Measurements from ENCODE around the gene CHN1. TPM values are rescaled to one million over a fixed set of nuclear protein-coding genes. Genes with fewer than 3 reads are reported as not detected.
A peak's percentile ranks its signal among the peaks of the same experiment; 100 is the strongest.

Gene CHN1
- total RNA-seq, 1 donor from 2014 or later: 61.0 TPM

DNA sequence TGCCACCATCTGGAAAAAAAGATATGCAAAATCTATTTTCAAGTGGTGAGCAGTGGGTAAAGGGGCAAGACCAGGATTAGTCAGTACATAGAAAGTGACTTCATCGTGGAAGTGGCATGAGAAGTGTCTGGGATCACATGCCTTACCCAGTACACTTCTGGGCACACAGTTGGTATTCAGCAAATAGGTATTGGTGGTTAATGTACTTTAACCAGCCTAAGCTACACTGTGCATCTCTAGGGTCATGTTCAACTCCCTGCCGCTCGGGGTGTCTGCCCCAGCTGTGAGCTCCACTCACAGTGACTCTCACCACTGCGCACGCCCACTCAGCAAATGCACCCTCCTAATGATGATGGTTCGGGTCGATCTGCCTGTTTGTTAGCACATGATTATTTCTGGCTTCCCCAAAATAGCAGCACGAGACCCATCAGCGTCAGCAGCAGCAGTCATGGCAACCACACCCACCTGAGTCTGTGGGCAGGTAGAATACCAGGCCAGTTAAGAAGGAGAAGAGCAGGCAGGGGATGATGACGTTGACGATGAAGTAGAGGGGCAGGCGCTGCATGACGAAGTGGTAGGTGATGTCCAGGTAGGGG is 252.0 kb downstream of the CHN1 start:
- Mint-ChIP-seq H3K4me1 (peaks cover 4% of the 10 kb centered on the region), H3K36me3 (ENCODE audit: low read depth) (no peaks in the 10 kb centered on the region), H3K4me3 (no peak overlapping the region), H3K27me3 (ENCODE audit: low read depth) (no peaks in the 10 kb centered on the region), H3K27ac (ENCODE audit: unreplicated experiment) (no peak overlapping the region), H3K9me3 (no peaks in the 10 kb centered on the region)
- TF ChIP-seq, protein P1, sequence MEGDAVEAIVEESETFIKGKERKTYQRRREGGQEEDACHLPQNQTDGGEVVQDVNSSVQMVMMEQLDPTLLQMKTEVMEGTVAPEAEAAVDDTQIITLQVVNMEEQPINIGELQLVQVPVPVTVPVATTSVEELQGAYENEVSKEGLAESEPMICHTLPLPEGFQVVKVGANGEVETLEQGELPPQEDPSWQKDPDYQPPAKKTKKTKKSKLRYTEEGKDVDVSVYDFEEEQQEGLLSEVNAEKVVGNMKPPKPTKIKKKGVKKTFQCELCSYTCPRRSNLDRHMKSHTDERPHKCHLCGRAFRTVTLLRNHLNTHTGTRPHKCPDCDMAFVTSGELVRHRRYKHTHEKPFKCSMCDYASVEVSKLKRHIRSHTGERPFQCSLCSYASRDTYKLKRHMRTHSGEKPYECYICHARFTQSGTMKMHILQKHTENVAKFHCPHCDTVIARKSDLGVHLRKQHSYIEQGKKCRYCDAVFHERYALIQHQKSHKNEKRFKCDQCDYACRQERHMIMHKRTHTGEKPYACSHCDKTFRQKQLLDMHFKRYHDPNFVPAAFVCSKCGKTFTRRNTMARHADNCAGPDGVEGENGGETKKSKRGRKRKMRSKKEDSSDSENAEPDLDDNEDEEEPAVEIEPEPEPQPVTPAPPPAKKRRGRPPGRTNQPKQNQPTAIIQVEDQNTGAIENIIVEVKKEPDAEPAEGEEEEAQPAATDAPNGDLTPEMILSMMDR (conservative IDR thresholded peaks at IDR 0.05): no peak
- DNase-seq (ENCODE audit: low read depth, low spot score): no peak

DNA sequence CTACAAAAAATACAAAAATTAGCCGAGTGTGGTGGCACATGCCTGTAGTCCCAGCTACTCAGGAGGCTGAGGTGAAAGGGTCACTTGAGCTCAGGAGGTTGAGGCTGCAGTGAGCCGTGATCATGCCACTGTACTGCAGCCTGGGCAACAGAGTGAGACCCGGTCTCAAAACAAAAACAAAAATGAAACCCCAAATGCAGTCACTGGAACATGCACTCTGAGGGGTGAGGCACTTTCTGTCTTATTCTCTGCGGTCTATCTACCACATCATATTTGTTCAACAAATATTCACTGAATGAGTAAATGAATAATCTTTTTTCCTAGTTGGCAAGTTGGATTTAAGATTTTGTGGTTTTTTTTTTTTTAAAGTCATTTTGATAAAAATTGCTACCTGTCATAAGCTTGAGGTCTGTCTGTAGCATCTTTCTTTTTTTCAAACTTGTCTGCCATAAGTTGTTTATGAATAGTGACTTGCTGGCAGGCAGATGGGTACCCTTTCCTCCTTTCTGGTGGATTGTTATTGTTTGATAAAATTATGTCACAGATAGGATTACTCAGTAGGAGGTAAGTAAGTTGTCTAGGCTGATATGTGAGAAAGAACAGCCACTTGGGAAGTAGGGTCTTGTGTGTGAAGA is 252.7 kb downstream of the CHN1 start:
- TF ChIP-seq, protein P1 (conservative IDR thresholded peaks at IDR 0.05): no peak
- no peaks in the 10 kb centered on the region for H3K9me3 Mint-ChIP-seq

DNA sequence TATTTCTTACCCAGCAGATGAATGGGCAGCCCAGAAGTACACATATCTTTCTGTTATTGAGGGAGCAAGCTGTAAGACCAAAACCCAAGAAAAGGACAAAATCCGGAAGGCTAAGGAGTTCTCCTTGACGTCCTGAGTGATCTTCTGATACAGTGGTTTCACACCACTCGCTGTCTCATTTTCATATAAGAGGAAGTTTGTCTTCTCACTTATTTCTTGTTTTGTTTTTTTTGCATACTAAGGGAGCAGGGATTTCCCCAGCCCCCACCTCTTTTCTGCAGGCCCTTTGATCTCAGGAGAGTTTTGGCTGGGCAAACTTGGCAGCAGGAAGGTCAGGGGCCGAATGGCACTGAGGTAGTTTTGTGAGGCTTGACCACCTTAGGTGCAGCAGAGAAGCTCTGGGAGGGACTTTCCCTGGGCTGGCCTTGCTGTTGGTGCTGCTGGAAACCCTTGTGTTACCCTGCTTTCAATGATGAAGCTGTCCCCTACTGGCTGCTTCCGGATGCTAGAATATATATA is 254.2 kb downstream of the CHN1 start:
- Mint-ChIP-seq H3K9me3 (no peaks in the 10 kb centered on the region), H3K27me3 (ENCODE audit: low read depth) (no peaks in the 10 kb centered on the region), H3K4me3 (no peak overlapping the region), H3K27ac (ENCODE audit: unreplicated experiment) (no peak overlapping the region), H3K36me3 (ENCODE audit: low read depth) (no peaks in the 10 kb centered on the region), H3K4me1 (peaks cover 4% of the 10 kb centered on the region)
- DNase-seq (ENCODE audit: low read depth, low spot score): no peak
- TF ChIP-seq, protein P1 (conservative IDR thresholded peaks at IDR 0.05): no peak

More for the DNA sequence above, 252.7 kb downstream of the CHN1 start:
- Mint-ChIP-seq H3K36me3 (ENCODE audit: low read depth) (no peaks in the 10 kb centered on the region), H3K4me3 (no peak overlapping the region), H3K27me3 (ENCODE audit: low read depth) (no peaks in the 10 kb centered on the region), H3K27ac (ENCODE audit: unreplicated experiment) (no peak overlapping the region), H3K4me1 (peaks cover 4% of the 10 kb centered on the region)
- no peak for DNase-seq (ENCODE audit: low read depth, low spot score)

DNA sequence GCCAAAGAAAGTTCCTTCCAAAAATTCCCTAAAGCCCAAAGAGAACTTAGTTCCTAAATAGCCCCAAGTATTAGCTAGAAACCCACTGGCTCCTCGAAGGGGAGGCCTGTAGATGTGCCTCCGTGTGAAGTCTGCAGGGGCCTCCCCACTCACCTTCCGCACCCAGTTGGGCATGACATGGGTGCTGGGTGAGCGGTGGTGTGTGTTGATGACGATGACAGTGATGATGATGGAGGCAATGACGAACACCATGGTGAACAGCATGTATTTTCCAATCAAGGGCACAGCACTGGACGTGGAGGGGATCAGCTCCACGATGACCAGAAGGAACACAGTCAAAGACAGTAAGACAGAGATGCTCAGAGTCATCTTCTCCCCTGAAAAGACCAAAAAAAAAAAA is 255.4 kb downstream of the CHN1 start:
- TF ChIP-seq, protein P1 (conservative IDR thresholded peaks at IDR 0.05): no peak
- no peaks in the 10 kb centered on the region for H3K9me3 Mint-ChIP-seq
- no peak for DNase-seq (ENCODE audit: low read depth, low spot score)
- H3K36me3 Mint-ChIP-seq (ENCODE audit: low read depth): no peaks in the 10 kb centered on the region
- H3K27me3 Mint-ChIP-seq (ENCODE audit: low read depth): no peaks in the 10 kb centered on the region
- H3K4me1 Mint-ChIP-seq: peaks cover 4% of the 10 kb centered on the region
- no peak overlapping the region for H3K4me3 Mint-ChIP-seq
- H3K27ac Mint-ChIP-seq (ENCODE audit: unreplicated experiment): no peak overlapping the region

DNA sequence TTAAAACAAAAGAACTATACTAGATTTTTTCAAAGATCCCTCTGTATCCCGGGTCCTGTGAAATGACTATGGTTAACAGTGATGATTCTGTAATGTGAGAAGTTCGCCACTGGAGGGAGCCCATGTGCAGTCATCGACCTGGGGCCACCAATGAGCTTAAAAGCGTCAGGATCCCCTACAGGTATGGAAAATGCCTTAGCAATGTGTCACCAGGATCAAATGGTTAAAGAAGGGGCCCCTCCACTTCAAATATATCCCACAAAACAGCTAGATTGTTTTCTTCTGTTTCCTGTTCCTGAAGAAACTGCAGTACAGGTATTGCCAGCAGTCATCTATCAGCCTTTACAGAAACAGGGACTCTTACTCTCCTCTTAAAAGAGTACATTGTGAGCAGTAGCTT is 256.2 kb downstream of the CHN1 start:
- Mint-ChIP-seq H3K27me3 (ENCODE audit: low read depth) (no peaks in the 10 kb centered on the region), H3K36me3 (ENCODE audit: low read depth) (no peaks in the 10 kb centered on the region), H3K4me3 (no peak overlapping the region), H3K27ac (ENCODE audit: unreplicated experiment) (peak overlapping the region; percentile 67), H3K4me1 (peaks cover 4% of the 10 kb centered on the region), H3K9me3 (no peaks in the 10 kb centered on the region)
- peak; percentile 77 for DNase-seq (ENCODE audit: low read depth, low spot score)
- TF ChIP-seq, protein P1 (conservative IDR thresholded peaks at IDR 0.05): peak; percentile 83

Other genes with a start within 250 kb of the CHN1 start
- gene CHRNA1, start 240.9 kb downstream of the CHN1 start, total RNA-seq: 0.14 TPM in 1 of 2 replicates, not detected in the other
- gene ATF2, start 162.8 kb upstream of the CHN1 start, total RNA-seq: 77.8 and 78.8 TPM in 2 replicates
- gene ATP5MC3, start 176.3 kb upstream of the CHN1 start, total RNA-seq: 268 and 281 TPM in 2 replicates

Measured in neural crest cell (in vitro differentiated cells).